GM19452 (cell line): ENCODE results near the gene BAG3.
"Not testable (repeated sequence)": the region's sequence is repeated elsewhere in the genome, so short reads cannot be mapped to it uniquely, and the experiment has no call there.

ENCODE experiments used
- ATAC-seq: cut with Tn5 transposase; IDR thresholded peaks from one replicate; pipeline ENCODE4 v1.9.1; 2021; ENCODE audit not compliant: unreplicated experiment

The BAG3 gene

GRCh38 chr10:119640384-119640783 lies 10.8 kb upstream of the BAG3 start:
- no peak for ATAC-seq

DNA sequence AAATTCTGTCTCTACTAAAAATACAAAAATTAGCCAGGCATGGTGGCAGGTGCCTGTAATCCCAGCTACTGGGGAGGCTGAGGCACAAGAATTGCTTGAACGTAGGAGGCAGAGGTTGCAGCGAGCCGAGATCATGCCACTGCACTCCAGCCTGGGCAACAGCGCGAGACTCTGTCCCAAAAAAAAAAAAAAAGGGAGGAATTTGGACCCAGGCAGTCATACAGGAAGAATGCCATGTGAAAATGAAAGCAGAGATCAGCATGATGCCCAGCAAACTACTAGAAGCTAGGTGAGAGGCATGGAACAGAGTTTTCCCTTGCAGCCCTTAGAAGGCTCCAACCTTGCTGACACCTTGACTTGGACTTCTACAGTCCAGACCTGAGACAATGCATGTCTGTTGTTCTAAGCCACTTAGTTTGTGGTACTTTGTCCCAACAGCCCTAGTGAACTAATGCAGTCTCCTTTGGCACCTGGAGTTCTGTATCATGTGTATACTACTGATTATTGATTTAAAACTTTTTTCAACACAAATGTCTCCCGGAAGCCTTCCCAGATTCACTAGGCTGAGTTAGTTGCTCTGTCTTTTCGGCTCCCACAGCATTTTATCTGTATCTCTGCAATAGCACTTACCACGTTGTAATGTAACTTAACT lies 10.2 kb upstream of the BAG3 start:
- ATAC-seq, result no peak

- ATAC-seq, result no peak
Observed at GRCh38 chr10:119642556-119643111, 8.5 kb upstream of the BAG3 start.

- ATAC-seq, result no peak
Observed at GRCh38 chr10:119643306-119644204, 7.6 kb upstream of the BAG3 start.

GRCh38 chr10:119644205-119644814 lies 6.9 kb upstream of the BAG3 start:
- ATAC-seq, result no peak

- no peak for ATAC-seq
Observed at GRCh38 chr10:119644994-119645393, 6.2 kb upstream of the BAG3 start.

DNA sequence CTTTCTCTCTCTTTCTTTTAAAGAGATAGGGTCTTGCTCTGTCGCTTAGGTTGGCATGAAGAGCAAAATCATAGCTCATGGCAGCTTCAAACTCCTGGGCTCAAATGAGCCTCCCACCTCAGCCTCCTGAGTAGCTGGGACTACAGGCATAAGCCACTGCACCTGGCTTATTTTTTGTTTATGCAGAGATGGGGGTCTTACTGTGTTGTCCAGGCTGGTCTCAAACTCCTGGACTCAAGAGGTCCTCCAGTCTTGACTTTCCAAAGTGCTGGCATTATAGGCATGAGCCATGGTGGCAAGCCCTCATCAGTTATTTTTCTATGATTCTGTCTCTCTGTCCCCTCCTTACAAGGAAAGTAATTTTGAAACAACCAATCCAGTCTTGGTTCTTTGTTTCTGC lies 1.1 kb upstream of the BAG3 start:
- no peak for ATAC-seq

GRCh38 chr10:119651514-119652360 lies 557 bp downstream of the BAG3 start:
- ATAC-seq, result peak; percentile 30

- no peak for ATAC-seq
Observed at GRCh38 chr10:119652361-119652730, 1.2 kb downstream of the BAG3 start.

- ATAC-seq, result no peak
Observed at GRCh38 chr10:119653209-119653608, 2.0 kb downstream of the BAG3 start.

DNA sequence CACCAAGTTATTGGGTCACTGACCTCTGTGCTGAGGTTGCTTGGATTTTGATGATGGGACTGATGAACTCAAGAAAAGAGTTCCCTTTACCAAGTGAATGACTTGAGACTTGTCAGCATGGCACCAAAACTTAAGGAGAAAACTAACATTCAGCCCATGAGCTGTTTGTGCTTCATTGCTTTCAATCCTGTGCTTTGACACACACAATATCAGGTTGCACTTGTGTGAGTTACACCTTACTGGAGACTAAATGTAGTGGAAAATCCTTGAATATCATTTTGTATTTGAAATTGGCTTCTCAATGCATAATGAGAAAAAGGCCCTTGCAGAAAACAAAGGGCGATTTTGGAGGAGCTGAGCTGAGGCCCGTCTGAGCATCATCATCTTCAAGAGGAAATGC lies 2.7 kb downstream of the BAG3 start:
- ATAC-seq, result no peak

DNA sequence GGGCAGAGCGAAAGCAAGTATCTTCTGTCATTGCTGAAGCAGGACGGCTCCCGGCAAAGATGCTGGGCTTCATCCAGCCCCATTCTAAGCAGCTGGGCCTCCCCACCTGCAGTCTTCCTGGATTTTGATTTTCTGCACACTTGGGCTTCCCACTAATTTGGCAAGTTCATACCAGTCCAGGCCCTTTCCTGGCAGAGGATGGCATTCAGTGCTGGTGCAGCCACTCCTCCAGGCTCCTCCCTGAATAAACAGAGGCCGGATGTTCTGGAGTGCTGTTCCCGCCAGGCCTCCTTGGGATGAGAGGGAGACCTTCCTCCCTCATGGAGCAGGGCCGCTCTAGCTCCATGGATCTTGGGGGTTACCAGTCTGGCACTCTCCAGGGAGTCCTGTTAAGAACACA lies 3.4 kb downstream of the BAG3 start:
- no peak for ATAC-seq

DNA sequence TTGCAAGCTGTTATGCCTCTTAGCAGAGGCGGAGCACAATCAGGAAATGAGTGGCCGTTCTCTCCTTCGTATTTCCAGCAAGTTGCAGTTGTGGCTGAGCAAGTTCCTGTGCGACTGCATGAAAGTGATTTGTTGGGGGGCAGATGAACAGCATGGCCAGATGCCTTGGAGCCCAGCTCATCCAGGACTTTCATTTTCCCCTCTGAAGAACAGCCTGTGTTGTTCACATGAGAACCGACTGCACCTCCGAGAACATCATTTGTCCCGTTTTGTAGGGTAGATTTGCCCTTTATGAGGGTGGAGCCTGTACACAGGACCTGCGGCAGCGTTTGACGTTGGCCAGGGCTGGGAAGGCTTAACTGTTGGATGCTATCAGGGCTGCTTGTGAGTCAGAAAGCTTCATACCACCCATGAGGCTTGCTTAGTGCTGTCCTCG lies 4.4 kb downstream of the BAG3 start:
- no peak for ATAC-seq

- ATAC-seq, result no peak
Observed at GRCh38 chr10:119656760-119657159, 5.6 kb downstream of the BAG3 start.

DNA sequence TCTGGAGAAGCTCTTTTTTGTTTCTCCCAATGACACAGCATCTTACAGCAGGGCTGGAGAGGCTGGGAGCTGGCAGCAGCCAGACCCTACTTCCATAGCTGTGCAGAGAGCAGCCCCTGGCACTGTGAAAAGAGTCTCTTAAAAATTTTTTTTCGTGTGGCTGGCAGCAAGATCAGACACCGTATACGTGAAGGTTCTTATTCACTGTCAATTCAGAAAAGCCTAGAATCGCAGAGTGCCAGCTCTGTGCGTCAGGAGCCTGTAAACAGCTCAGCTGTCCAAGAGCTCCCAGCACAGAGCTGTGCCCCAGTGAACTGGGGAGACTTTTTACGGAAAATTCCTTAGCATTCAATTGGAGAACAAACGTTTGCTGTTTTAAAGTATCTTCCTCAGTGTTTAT lies 6.5 kb downstream of the BAG3 start:
- ATAC-seq, result no peak

DNA sequence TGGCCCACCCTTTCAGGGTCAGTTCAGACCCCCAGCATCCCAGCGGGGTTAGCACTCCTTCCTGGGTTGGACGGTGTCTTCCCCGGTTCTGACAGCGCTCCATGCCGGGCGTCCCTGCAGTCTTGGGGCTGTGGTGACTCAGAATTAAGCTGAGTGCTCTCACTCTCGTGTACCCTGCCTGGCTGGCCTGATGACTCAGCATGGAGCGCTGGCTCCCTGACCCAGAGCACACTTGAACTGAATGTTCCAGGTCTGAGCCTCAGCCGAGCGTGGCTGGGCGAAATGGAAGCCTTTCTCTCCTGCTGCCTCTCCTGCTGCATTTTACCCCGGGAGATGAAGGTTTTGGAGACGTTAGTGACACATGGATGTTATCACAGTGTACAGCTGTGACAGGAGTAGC lies 7.1 kb downstream of the BAG3 start:
- ATAC-seq, result no peak

DNA sequence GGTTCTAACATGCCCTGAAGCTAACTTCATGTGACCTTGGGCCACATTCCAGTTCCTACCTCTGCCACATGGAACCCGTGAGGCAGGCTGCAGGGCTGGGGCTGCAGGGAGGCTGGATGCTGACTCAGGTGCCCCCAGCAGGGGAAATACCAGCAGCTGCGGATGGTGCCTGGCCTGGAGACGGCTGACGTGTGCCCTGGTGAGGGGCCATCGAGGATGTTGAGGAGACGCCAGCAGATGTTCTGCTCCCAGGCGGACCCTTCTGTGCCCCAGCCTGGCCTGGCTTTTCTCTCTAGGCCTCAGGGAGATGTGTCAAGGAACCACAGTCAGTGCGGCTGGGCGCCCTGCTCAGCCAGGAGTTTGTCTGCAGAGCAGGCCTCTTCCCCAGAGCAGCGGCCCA lies 8.8 kb downstream of the BAG3 start:
- no peak for ATAC-seq

DNA sequence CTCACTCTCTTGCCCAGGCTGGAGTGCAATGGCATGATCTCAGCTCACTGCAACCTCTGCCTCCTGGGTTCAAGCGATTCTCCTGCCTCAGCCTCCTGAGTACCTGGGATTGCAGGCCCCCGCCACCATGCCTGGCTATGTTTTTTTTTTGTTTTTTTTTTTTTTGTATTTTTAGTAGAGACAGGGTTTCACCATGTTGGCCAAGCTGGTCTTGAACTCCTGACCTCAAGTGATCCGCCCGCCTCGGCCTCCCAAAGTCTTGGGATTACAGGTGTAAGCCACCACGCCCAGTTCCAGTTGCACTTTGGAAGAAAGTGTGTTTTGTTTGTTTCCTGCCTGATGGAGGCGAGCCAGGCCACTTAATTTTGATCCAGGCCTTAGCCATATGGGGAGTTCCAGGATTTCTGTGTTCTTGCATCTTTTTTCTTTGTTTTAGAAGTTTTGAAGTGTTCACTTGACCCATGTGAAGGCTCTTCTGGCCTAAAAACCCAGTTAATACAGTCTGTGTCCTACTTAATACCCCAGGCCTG lies 11.0 kb downstream of the BAG3 start:
- ATAC-seq, result not testable (repeated sequence)

DNA sequence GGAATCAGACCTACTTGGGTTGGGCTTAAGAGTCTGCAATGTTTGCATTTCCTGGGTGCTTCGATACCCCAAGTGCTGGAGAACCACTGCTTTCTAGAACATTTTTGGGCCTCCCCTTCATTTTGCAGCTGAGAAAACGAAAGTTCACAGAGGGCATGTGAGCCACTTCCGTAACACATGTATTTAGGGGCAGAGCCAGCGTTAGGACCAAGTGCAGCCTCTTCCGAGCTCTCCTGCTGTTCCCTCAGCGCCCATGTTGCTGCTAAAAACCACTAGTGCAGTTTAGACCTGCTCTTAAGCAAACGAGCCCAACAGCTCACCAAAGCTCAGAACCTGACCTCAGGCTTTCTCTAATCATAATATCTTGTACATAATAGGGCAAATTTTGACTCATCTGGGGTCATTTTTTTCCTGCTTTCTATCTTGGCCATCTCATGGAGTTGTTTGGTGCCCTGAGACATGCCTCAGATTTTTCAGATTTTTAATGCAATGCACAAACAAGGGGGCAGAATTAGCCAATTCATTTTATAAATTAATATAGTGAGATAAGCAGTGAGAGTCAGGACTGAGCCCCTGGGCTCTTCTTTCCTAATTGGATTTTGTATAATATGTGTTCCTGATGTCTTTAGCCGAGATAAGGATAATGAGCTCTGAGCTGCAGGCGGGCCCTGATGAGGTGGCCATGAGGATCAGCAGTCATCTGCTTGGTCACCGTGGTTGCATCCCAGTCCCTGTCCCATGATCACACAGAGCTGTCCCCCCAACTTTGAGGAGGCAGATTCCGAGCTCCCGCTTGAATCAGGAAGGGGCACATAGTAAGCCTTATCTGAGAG lies 12.9 kb downstream of the BAG3 start:
- no peak for ATAC-seq
